GM19455 (cell line): ENCODE results near the gene ANG.
"Not testable (repeated sequence)": the region's sequence is repeated elsewhere in the genome, so short reads cannot be mapped to it uniquely, and the experiment has no call there.

Experiments
- ATAC-seq: cut with Tn5 transposase; IDR thresholded peaks from one replicate; pipeline ENCODE4 v1.9.1; 2021; ENCODE audit not compliant: unreplicated experiment

ANG gene

GRCh38 chr14:20688167-20688839 is at the start of gene ANG:
TSS of gene ANG (plus strand) at chr14:20688764. CDS start at chr14:20693565, 4,801 bp downstream.
- no peak for ATAC-seq

- no peak for ATAC-seq
These were observed 47.0 kb upstream of the ANG start, which contains the start of gene OR6S1 for GRCh38 chr14:20641591-20641990. TSS of gene OR6S1 (minus strand) at chr14:20641691. CDS start at chr14:20641691, 0 bp downstream.

GRCh38 chr14:20642182-20642581 is 46.4 kb upstream of the ANG start:
- ATAC-seq = no peak

- not testable (repeated sequence) for ATAC-seq
These were observed 45.8 kb upstream of the ANG start for GRCh38 chr14:20642755-20643154.

- ATAC-seq = no peak
These were observed 44.0 kb upstream of the ANG start for GRCh38 chr14:20644520-20644919.

- no peak for ATAC-seq
These were observed 43.1 kb upstream of the ANG start for GRCh38 chr14:20645481-20645880.

- ATAC-seq = no peak
These were observed 35.3 kb upstream of the ANG start for GRCh38 chr14:20652996-20653975.

GRCh38 chr14:20655851-20656250 is 32.7 kb upstream of the ANG start:
- ATAC-seq = no peak

- ATAC-seq = no peak
These were observed 32.3 kb upstream of the ANG start for GRCh38 chr14:20656274-20656673.

- ATAC-seq = no peak
These were observed 31.1 kb upstream of the ANG start for GRCh38 chr14:20657216-20658211.

GRCh38 chr14:20658246-20658645 is 30.3 kb upstream of the ANG start:
- no peak for ATAC-seq

GRCh38 chr14:20659336-20659735 is 29.2 kb upstream of the ANG start:
- ATAC-seq = no peak

GRCh38 chr14:20659813-20660395 is 28.7 kb upstream of the ANG start:
- no peak for ATAC-seq

GRCh38 chr14:20661197-20661596 is 27.4 kb upstream of the ANG start:
- ATAC-seq = no peak

GRCh38 chr14:20662968-20663732 is 25.4 kb upstream of the ANG start:
- ATAC-seq = peak; percentile 59

GRCh38 chr14:20666400-20666961 is 22.1 kb upstream of the ANG start:
- ATAC-seq = not testable (repeated sequence)

- ATAC-seq = peak; percentile 74
These were observed 20.6 kb upstream of the ANG start for GRCh38 chr14:20667957-20668356.

GRCh38 chr14:20668969-20669368 is 19.6 kb upstream of the ANG start:
- ATAC-seq = no peak

- no peak for ATAC-seq
These were observed 16.8 kb upstream of the ANG start for GRCh38 chr14:20671597-20672283.
